Glutamatergic neuron (in vitro differentiated cells): ENCODE data around the gene APC2. TPM values are rescaled to one million over a fixed set of nuclear protein-coding genes. Genes with fewer than 3 reads are reported as not detected.

Experiments
- DNase-seq: peaks from one replicate; pipeline ENCODE4 v3.0.0; 2022
- H3K27ac Mint-ChIP-seq: one replicate; pipeline ENCODE4 v1.8.0; 2020; ENCODE audit warnings: mild to moderate bottlenecking, mixed read lengths, inconsistent platforms; ENCODE audit not compliant: unreplicated experiment
- H3K27me3 Mint-ChIP-seq: one replicate; pipeline ENCODE4 v1.8.0; 2020; ENCODE audit warnings: mild to moderate bottlenecking, moderate library complexity, mixed read lengths, inconsistent platforms; ENCODE audit not compliant: unreplicated experiment
- H3K36me3 Mint-ChIP-seq: one replicate; pipeline ENCODE4 v1.8.0; 2020; ENCODE audit warnings: mild to moderate bottlenecking, mixed read lengths, inconsistent platforms; ENCODE audit not compliant: unreplicated experiment
- H3K4me1 Mint-ChIP-seq: one replicate; pipeline ENCODE4 v1.8.0; 2020; ENCODE audit warnings: mild to moderate bottlenecking, low read depth, mixed read lengths, inconsistent platforms; ENCODE audit not compliant: unreplicated experiment
- H3K4me3 Mint-ChIP-seq: one replicate; pipeline ENCODE4 v1.8.0; 2020; ENCODE audit warnings: mild to moderate bottlenecking, mixed read lengths, inconsistent platforms; ENCODE audit not compliant: unreplicated experiment
- H3K9me3 Mint-ChIP-seq: one replicate; pipeline ENCODE4 v1.8.0; 2020; ENCODE audit warnings: mild to moderate bottlenecking, moderate library complexity, mixed read lengths, inconsistent platforms; ENCODE audit not compliant: unreplicated experiment
- total RNA-seq: library from RNA; stranded (reverse); fragmentation: NEBNext Ultra II Directional; extraction: Animal tissue kit (Norgen Biotek cat#: 25700); gene quantifications from one replicate; pipeline ENCODE4 v1.2.1, GENCODE V29; 2021; ENCODE audit not compliant: unreplicated experiment
- TF ChIP-seq, protein P1 (sequence below): fragments of 200-600 bp; sonication (generic); IDR thresholded peaks from one replicate; pipeline ENCODE4 v1.5.0; 2021; ENCODE audit not compliant: partially characterized antibody, unreplicated experiment

The APC2 gene
- total RNA-seq, 1 donor from 2014 or later = 371 TPM

DNA sequence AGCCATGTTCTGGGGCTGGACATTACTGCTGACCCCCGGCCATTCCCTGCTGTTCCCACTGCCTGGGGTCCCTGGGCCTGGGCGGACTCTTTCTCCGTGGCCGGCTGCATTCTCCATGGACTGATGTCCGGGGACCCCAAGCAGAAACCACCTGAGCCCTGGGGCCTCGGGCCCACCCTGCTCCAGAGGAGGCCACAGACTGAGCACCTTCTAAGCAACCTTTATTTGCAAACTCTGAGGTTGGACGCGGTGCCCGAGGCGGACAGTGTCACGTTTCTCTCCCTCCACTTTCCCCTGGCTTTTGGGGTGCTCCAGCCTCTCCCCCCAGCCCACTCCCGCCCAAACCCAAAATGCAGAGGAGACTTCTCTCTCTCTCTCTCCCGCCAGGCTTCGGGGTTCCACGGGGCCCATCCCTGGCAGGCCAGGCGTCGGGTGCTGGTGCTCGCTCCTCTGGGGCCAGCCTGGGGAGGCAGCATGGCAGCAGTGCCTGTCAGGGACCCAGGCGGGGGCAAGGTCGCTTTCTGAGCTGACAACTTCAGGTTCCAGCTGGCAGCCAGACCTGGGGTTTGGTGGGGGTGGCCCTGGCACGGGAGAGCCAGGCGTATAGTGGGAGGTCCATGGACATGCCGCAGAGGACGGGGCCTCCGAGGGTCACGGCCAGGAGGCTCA is 31.4 kb downstream of the APC2 start:
- Mint-ChIP-seq H3K27ac (no peak overlapping the region), H3K4me3 (no peak overlapping the region), H3K27me3 (peaks cover 11% of the 10 kb centered on the region), H3K9me3 (peaks cover 10% of the 10 kb centered on the region), H3K36me3 (no peaks in the 10 kb centered on the region), H3K4me1 (peaks cover 2% of the 10 kb centered on the region)
- TF ChIP-seq, protein P1, sequence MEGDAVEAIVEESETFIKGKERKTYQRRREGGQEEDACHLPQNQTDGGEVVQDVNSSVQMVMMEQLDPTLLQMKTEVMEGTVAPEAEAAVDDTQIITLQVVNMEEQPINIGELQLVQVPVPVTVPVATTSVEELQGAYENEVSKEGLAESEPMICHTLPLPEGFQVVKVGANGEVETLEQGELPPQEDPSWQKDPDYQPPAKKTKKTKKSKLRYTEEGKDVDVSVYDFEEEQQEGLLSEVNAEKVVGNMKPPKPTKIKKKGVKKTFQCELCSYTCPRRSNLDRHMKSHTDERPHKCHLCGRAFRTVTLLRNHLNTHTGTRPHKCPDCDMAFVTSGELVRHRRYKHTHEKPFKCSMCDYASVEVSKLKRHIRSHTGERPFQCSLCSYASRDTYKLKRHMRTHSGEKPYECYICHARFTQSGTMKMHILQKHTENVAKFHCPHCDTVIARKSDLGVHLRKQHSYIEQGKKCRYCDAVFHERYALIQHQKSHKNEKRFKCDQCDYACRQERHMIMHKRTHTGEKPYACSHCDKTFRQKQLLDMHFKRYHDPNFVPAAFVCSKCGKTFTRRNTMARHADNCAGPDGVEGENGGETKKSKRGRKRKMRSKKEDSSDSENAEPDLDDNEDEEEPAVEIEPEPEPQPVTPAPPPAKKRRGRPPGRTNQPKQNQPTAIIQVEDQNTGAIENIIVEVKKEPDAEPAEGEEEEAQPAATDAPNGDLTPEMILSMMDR = no peak
- no peak for DNase-seq

DNA sequence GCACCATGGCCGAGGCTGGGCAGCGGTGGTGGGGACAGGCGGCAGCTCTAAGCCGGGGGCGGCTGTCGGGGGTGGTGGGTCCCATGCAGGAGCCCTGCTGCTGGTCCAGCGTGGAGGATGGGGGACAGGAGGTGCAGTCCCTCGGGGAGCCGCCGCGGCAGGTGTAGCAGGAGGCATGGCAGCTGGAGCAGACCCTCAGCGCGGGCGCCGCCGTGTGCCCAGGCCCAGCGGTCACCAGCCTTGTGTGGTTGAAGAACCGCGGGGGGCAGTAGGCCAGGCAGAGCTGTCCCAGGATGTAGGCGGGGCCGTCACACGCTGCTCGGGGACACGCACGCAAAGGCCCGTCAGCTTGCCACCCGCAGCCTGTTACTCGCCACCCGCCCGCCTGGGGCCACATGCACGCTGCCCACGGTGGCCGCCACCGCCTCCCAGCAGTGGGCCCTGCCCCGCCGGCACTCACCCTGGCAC is 32.0 kb downstream of the APC2 start:
- Mint-ChIP-seq H3K9me3 (peaks cover 10% of the 10 kb centered on the region), H3K4me3 (no peak overlapping the region), H3K4me1 (peaks cover 2% of the 10 kb centered on the region), H3K36me3 (no peaks in the 10 kb centered on the region), H3K27me3 (peaks cover 11% of the 10 kb centered on the region), H3K27ac (no peak overlapping the region)
- TF ChIP-seq, protein P1 = no peak
- DNase-seq = no peak

DNA sequence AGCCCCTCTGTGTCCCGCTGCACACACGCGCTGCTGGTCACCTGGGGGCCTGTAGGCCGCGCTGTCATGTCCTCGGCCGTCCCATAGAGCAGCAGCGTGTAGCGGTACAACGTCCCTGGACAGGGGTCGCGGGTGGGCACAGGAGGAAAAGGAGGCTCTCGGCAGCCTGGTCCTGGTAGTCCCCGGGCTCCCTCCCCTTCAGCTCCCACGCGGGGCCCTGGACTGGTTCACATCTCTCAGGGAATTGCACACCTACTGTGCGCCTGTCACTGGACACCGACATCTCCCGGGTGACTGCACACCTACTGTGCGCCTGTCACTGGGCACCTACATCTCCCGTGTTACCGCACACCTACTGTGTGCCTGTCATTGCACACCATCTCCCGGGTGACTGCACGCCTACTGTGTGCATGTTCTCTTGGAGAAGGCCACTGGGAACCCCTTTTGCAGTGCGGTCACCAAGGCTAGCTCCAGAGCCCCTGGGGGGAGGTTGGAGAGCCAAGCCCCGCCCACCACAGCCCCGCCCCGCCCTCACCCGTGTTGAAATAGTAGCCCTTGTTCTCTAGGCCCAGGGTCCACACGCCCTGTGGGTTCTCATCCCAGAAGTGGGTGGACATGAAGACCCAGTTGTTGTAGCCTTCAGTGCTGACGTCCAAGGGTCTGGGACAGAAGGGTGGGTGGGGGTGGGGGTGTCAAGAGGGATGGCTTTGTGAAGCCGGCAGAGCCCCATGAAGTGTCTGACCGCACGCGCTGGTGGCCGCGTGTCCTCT is 32.6 kb downstream of the APC2 start:
- Mint-ChIP-seq H3K27ac (no peak overlapping the region), H3K9me3 (peaks cover 10% of the 10 kb centered on the region), H3K27me3 (peaks cover 7% of the 10 kb centered on the region), H3K4me3 (no peak overlapping the region), H3K36me3 (no peaks in the 10 kb centered on the region), H3K4me1 (peaks cover 2% of the 10 kb centered on the region)
- TF ChIP-seq, protein P1 = no peak
- DNase-seq = no peak

DNA sequence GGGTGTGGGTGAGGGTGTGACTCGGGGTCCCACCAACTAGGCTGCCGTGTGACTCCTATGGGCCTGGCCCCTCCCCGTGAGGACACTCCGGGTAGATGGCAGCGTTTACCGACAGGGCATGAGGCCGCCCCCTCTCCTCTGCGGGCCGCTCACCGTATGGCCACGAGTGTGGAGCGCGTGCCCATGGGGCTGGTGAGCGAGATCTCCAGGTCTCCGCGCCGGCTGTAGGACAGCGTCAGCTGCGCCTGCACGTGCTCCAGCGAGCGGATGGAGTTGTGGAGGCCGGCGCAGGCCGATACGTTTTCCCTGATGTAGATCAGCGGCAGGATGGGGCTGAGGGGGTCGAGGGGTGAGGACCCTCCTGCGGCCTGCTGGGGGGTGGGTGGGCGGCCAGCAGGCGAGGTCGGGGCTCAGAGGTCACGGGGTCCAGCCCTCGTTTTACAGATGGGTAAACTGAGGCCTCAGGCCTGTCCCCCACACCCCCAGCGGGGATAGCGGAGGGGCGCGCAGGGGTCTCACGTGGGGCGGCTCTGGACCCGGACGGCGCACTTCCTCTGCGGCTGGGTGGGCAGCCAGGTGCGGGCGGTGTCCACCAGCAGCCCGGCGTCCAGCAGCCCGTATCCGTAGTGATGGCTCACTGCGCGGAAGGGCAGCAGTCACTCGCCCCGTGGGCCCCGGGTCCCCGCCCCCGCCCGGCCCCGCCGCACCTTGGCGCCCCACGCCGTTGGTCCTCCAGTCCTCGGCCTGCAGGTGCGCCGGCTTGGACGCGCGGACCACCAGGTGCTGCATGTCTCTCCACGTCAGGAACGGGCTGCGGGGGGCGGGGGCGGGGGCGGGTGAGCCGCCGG is 33.4 kb downstream of the APC2 start:
- DNase-seq = no peak
- peaks cover 10% of the 10 kb centered on the region for H3K9me3 Mint-ChIP-seq
- no peak overlapping the region for H3K4me3 Mint-ChIP-seq
- H3K27me3 Mint-ChIP-seq = peaks cover 9% of the 10 kb centered on the region
- H3K27ac Mint-ChIP-seq = no peak overlapping the region
- TF ChIP-seq, protein P1 = no peak
- H3K4me1 Mint-ChIP-seq = peaks cover 2% of the 10 kb centered on the region
- no peaks in the 10 kb centered on the region for H3K36me3 Mint-ChIP-seq
